22Rv1 (cell line): ENCODE results near the gene BUD23.

Experiments used
- CTCF ChIP-seq: fragments of 450-650 bp; IDR thresholded peaks from 2 replicates; pipeline ENCODE4 v1.5.1; 2017; ENCODE audit warnings: mild to moderate bottlenecking
- ZFX ChIP-seq: fragments of 450-650 bp; IDR thresholded peaks from 2 replicates; pipeline ENCODE4 v1.6.1; 2017; ENCODE audit warnings: antibody characterized with exemption, borderline replicate concordance

- TF ChIP-seq CTCF (no peak), ZFX (no peak)
Observed at GRCh38 chr7:73659983-73660382, 23.4 kb upstream of the BUD23 start.
